GM12892 (cell line): Measurements from ENCODE around the gene TICRR.

Experiments used
- POLR2A ChIP-seq: IDR thresholded peaks from 2 replicates; pipeline ENCODE4 v1.6.1; 2011; ENCODE audit warnings: low read depth, low read length, control low read depth
- POLR2AphosphoS5 ChIP-seq: IDR thresholded peaks from 2 replicates; pipeline ENCODE4 v1.6.1; 2011; ENCODE audit warnings: low read depth, low read length, control low read depth
- TAF1 ChIP-seq: IDR thresholded peaks from 2 replicates; pipeline ENCODE4 v1.6.1; 2011; ENCODE audit warnings: low read depth, mild to moderate bottlenecking, control low read depth, low read length, borderline replicate concordance

GRCh38 chr15:89526601-89527441 lies 48.4 kb upstream of the TICRR start:
- no peak for TF ChIP-seq POLR2A
- no peak for TF ChIP-seq TAF1
- TF ChIP-seq POLR2AphosphoS5: no peak
